HFFc6 (cell line): ENCODE results near the gene CLDN5. TPM values are rescaled to one million over a fixed set of nuclear protein-coding genes. Genes with fewer than 3 reads are reported as not detected.

Experiments
- DNase-seq: peaks from one replicate; pipeline ENCODE4 v3.0.0-alpha.2; 2018
- H3K27ac Mint-ChIP-seq: 2 replicates; pipeline ENCODE4 v1.8.0; 2020; ENCODE audit warnings: mild to moderate bottlenecking, mixed read lengths
- H3K27me3 Mint-ChIP-seq: 2 replicates; pipeline ENCODE4 v1.8.0; 2021; ENCODE audit warnings: mild to moderate bottlenecking, moderate library complexity, mixed read lengths; ENCODE audit not compliant: insufficient read depth
- H3K36me3 Mint-ChIP-seq: 2 replicates; pipeline ENCODE4 v1.8.0; 2021; ENCODE audit warnings: low read depth, mixed read lengths
- H3K4me1 Mint-ChIP-seq: 2 replicates; pipeline ENCODE4 v1.8.0; 2020; ENCODE audit warnings: low read depth, mixed read lengths
- H3K4me3 Mint-ChIP-seq: 2 replicates; pipeline ENCODE4 v1.8.0; 2020; ENCODE audit warnings: mild to moderate bottlenecking, moderate library complexity, mixed read lengths
- H3K9me3 Mint-ChIP-seq: 2 replicates; pipeline ENCODE4 v1.8.0; 2020; ENCODE audit warnings: mild to moderate bottlenecking, mixed read lengths
- CTCF ChIP-seq: fragments of 200-600 bp; sonication (generic); IDR thresholded peaks from 2 replicates; pipeline ENCODE4 v1.5.0; 2021; ENCODE audit warnings: antibody characterized with exemption, mild to moderate bottlenecking
- total RNA-seq, 6 experiments: library from RNA; stranded (reverse); fragmentation: NEBNext Ultra II Directional; extraction: Animal tissue kit (Norgen Biotek cat#: 25700); gene quantifications; 2 replicates in 1 of 6; 3 replicates in 5 of 6; pipeline ENCODE4 v1.2.3, GENCODE V29; 2021

CLDN5 gene
- total RNA-seq, 6 experiments from 2014 or later, result 0.16 TPM; not detected in 5

GRCh38 chr22:19497245-19497644, 27.0 kb downstream of the CLDN5 start:
- no peaks in the 10 kb centered on the region; the same call in 1 of the 2 replicates for H3K27me3 Mint-ChIP-seq
- no peak overlapping the region for H3K4me3 Mint-ChIP-seq
- TF ChIP-seq CTCF, result no peak
- peak; percentile 87 for DNase-seq
- peak overlapping the region; percentile 94 for H3K27ac Mint-ChIP-seq
- H3K9me3 Mint-ChIP-seq, result no peaks in the 10 kb centered on the region
- peaks cover 4% of the 10 kb centered on the region for H3K36me3 Mint-ChIP-seq
- H3K4me1 Mint-ChIP-seq, result peaks cover 15% of the 10 kb centered on the region

- Mint-ChIP-seq H3K4me3 (no peak overlapping the region), H3K4me1 (peaks cover 15% of the 10 kb centered on the region), H3K9me3 (no peaks in the 10 kb centered on the region), H3K27ac (no peak overlapping the region), H3K36me3 (peaks cover 4% of the 10 kb centered on the region), H3K27me3 (peaks cover 2% of the 10 kb centered on the region; the same call in 1 of the 2 replicates)
- no peak for DNase-seq
- TF ChIP-seq CTCF, result no peak
Observed at GRCh38 chr22:19496324-19496630, 27.9 kb downstream of the CLDN5 start.

DNA sequence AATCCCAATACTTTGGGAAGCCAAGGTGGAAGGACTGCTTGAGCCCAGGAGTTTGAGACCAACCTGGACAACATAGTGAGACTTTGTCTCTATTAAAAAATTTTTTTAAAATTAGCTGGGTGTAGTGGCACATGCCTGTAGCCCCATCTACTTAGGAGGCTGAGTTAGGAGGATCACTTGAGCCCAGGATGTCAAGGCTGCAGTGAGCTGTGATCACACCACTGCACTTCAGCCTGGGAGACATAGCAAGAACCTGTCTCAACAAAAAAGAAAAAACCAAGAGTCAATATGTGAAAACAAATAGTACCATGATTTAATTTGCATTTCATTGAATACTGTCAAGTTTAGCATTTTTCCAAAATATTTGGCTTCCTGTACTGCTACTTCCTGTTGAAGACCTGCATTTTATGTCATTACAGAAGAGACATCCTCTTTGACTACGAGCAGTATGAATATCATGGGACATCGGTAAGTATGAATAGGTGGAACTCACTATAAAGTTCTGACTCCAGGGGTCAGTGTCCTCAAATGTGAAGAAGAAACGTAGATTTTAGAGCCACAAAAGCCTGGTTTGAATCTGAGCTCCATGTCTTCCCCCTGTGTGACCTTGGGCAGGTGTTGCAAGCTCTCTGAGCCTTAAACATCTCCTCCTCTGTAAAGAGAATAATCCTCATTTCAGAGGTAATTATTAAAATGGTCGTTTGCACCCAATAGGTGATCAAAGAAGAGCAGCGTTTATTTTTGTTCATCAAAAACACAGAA, 28.5 kb downstream of the CLDN5 start:
- Mint-ChIP-seq H3K27me3 (peaks cover 2% of the 10 kb centered on the region; the same call in 1 of the 2 replicates), H3K27ac (peak overlapping the region; percentile 53; the same call in 1 of the 2 replicates), H3K36me3 (peaks cover 4% of the 10 kb centered on the region), H3K4me1 (peaks cover 15% of the 10 kb centered on the region), H3K9me3 (no peaks in the 10 kb centered on the region), H3K4me3 (no peak overlapping the region)
- TF ChIP-seq CTCF, result peak; percentile 69
- peak; percentile 23 for DNase-seq

- DNase-seq, result no peak
- no peak overlapping the region for H3K4me3 Mint-ChIP-seq
- H3K27ac Mint-ChIP-seq, result no peak overlapping the region
- TF ChIP-seq CTCF, result no peak
- peaks cover 4% of the 10 kb centered on the region for H3K36me3 Mint-ChIP-seq
- H3K27me3 Mint-ChIP-seq, result peaks cover 2% of the 10 kb centered on the region; the same call in 1 of the 2 replicates
- no peaks in the 10 kb centered on the region for H3K9me3 Mint-ChIP-seq
- H3K4me1 Mint-ChIP-seq, result peaks cover 15% of the 10 kb centered on the region
Observed at GRCh38 chr22:19494676-19495173, 29.5 kb downstream of the CLDN5 start.

- DNase-seq, result no peak
- no peak overlapping the region for H3K27ac Mint-ChIP-seq
Observed at GRCh38 chr22:19494001-19494560, 30.1 kb downstream of the CLDN5 start.

More at GRCh38 chr22:19494001-19494560, 30.1 kb downstream of the CLDN5 start:
- Mint-ChIP-seq H3K9me3 (no peaks in the 10 kb centered on the region), H3K4me3 (no peak overlapping the region), H3K36me3 (peaks cover 4% of the 10 kb centered on the region), H3K4me1 (peaks cover 15% of the 10 kb centered on the region), H3K27me3 (peaks cover 2% of the 10 kb centered on the region; the same call in 1 of the 2 replicates)
- TF ChIP-seq CTCF, result no peak
